Epidermal melanocyte (primary cell): ENCODE data around the gene MAMDC4.
A peak's percentile ranks its signal among the peaks of the same experiment; 100 is the strongest.
"Not testable (repeated sequence)": the region's sequence is repeated elsewhere in the genome, so short reads cannot be mapped to it uniquely, and the experiment has no call there.

Experiments
- DNase-seq: peaks from one replicate; pipeline ENCODE4 v3.0.0; 2011; ENCODE audit warnings: low spot score; ENCODE audit not compliant: insufficient read length

The MAMDC4 gene

DNA sequence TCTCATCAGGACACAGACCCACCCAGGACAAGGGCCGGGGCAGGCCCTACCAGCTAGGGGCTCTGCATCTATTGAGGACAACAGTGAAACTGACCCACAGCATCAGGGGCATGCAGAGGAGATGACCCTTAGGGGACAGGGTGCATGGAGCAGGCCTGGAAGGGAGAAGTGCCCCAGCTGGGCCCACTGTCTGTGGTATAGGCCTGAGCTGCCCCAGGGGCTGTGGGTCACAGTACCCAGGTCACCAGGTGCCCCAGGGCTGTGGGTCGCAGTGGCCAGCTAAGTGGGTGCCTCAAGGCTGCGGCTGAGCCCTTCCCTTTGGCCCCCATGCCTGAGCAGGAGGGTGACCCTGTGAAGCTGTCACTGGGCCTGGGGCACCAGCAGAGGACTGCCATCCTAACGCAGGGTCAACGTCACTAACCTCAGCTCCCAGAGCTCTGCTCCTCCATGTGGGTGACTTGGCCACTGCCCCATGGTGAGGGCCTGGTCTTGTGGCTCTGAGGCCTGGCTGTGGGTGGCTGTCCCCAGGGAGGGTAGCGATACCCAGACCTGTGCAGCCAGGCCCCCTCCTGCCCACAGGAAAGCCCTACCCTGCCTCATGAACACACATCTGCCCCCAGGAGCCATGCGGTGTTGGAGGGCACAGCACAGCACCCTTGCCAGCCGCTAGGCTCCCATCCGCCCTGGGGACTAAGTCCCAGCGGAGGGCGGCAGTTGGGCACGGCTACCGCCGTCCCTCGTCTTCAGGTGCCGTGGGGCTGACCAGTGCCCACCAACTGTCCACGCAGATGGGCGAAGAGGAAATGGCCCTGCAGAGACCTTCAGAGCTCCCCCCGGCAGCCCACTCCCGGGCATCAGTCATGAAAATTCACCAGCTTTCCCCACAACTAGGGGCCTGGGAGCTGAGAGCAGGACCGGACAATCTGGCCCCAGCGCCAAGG is 9.1 kb downstream of the MAMDC4 start:
- DNase-seq = no peak

GRCh38 chr9:136861874-136862457 is 9.8 kb downstream of the MAMDC4 start:
- no peak for DNase-seq

DNA sequence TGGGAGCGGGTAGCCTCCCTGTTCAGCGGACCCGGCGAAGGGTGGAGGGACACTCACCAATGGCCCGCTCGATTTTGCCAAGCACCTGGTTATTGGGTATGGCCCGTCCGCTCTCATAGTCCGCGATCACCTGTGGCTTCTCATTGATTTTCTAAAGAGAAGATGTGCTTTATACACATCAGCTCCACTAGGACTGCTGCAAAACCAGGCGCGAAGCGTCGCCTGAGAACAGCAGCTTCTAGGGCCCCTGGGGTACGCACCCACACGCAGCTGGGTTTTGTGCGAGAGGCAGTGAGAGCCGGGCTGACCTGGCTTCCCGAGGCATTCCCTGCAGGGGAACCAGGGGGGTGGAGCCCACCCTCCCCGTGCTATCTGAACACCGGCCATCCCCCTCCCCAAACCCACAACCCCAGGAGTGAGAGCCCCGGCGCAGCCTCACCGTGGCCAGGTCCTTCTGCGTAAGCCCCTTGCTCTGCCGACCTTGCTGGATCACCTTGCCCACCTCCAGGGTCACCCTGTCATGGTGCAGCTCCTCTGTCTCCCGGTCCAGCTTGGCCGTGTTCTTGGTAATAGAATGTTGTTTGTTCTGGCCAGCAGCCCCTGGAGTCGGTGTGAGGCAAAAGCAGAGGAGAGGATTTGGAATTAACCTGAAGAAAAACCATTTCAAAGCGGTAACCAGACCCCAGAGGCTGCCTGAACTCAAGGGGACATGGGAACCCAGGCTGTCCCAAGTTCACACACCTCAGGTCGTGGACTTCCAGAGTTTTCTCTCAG is 10.9 kb downstream of the MAMDC4 start:
- DNase-seq = no peak

DNA sequence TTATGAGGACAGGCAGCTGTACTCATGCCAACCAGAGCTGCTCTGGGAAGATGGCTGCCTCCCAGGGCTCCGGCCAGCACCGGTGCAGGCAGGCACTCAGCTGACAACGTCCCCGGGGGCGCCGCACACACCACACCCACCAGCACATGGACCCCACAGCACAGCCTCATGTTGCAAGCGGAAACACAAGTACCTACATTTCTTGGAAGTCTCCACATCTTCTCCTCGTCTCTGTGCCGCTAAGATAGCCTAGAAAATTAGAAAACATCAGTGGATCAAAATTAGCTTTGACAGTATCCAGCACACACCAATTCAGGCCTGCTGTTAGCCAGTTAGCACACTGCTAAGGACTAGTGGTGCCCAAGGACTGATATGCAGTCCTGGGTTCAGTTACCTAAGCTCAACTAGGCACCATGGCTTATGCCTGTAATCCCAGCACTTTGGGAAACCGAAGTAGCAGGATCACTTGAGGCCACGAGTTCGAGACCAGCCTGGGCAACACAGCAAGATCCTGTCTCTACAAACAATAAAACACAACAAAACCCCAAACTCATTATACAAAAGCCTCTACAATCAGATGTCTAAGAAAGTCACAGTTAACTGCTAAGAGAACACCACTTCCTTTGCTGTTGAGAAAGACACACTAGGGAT is 11.6 kb downstream of the MAMDC4 start:
- no peak for DNase-seq

GRCh38 chr9:136865041-136865767 is 13.1 kb downstream of the MAMDC4 start:
- no peak for DNase-seq

DNA sequence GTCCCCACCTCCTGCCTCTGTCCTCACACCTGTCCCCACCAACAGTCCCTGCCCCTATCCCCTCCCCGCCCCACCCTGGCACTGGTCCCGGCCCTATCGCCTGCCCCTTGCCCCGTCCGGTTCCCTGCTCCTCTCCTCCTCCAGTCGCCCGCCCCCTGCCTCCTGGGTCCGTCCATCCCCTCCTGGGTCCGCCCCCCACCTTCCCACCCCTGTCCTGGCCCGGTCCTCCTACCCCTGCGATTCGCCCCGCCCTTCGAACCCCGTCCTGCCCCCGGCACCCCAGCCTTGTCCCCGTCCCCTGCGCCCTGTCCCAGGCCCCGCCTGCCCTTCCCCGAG is 13.6 kb downstream of the MAMDC4 start:
- DNase-seq = no peak

GRCh38 chr9:136866898-136867421 is 14.8 kb downstream of the MAMDC4 start:
- not testable (repeated sequence) for DNase-seq

- no peak for DNase-seq
Measured at GRCh38 chr9:136867480-136867879, 15.3 kb downstream of the MAMDC4 start.

- no peak for DNase-seq
Measured at GRCh38 chr9:136867917-136868316, 15.8 kb downstream of the MAMDC4 start.

- no peak for DNase-seq
Measured at GRCh38 chr9:136868644-136869043, 16.5 kb downstream of the MAMDC4 start.

- DNase-seq = not testable (repeated sequence)
Measured at GRCh38 chr9:136869611-136870010, 17.5 kb downstream of the MAMDC4 start.

DNA sequence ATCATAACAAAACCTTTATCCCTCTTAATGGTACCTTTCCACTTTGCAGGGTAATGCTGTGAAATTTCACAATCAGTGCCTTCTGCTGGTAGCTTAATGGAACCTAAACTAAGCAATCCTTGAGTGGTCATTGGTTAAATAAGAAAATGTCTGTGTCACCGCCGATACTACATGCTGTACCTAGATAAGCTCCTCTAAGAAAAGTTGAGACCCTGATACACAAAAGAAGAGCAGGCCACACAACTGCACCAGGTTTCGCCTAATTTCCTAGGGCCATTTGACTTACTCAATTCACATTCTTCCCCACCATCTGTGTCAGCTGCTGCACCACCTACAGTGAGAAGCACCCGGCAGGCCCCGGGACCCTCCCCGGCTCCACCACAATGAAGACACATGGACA is 23.0 kb downstream of the MAMDC4 start:
- no peak for DNase-seq

DNA sequence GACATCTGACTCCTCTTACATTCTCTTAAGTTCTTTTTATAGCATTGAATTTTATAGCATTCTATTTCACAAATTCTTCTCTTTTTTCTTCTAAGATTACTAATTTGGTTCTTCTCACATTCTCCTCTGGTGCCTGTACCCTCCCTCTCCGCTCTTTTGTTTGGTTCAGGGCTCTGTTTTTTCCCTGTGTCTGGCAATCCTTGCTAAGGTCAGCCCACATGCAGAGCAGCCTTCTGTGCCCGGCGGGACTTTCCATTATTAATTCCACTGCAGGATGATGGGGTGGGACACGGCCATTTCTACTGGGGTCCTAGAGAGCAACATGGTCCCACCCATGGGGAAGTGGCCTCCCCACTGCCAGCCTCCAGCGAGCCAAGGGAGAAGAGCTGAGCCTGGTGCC is 24.3 kb downstream of the MAMDC4 start:
- no peak for DNase-seq

- no peak for DNase-seq
Measured at GRCh38 chr9:136880651-136881050, 28.5 kb downstream of the MAMDC4 start.

- DNase-seq = peak; percentile 79
Measured at GRCh38 chr9:136881691-136882108, 29.6 kb downstream of the MAMDC4 start.

GRCh38 chr9:136882109-136882946 is 30.2 kb downstream of the MAMDC4 start:
- DNase-seq = no peak

GRCh38 chr9:136882947-136883283 is 30.8 kb downstream of the MAMDC4 start:
- DNase-seq = not testable (repeated sequence)

GRCh38 chr9:136883670-136884069 is 31.5 kb downstream of the MAMDC4 start:
- DNase-seq = not testable (repeated sequence)

- peak; percentile 100 for DNase-seq
Measured at GRCh38 chr9:136885950-136886578, 33.9 kb downstream of the MAMDC4 start, which contains the start of gene TRAF2. TSS of gene TRAF2 (plus strand) at chr9:136886516. CDS start at chr9:136898741, 12,225 bp downstream.
